ENCODE data around the gene AHRR.

GRCh38 chr5:481347-481746 is 159.8 kb downstream of the AHRR start:
- TF ChIP-seq CTCF (IDR thresholded peaks at IDR 0.05 in 2 of 3, conservative IDR thresholded peaks at IDR 0.05 in 1 of 3; ENCODE audit: control insufficient read depth in 2 of 3, extremely low read depth in 1 of 3, insufficient read depth in 1 of 3, low read depth in 3 of 3, low read length in 3 of 3) (no peak), CBFB (IDR thresholded peaks at IDR 0.05; ENCODE audit: low read depth) (no peak), EZH2 (IDR thresholded peaks at IDR 0.05; ENCODE audit: borderline replicate concordance, control insufficient read depth, low read depth, low read length) (no peak), RELA (IDR thresholded peaks at IDR 0.05; ENCODE audit: borderline replicate concordance, partially characterized antibody) (no peak), CBX5 (IDR thresholded peaks at IDR 0.05; ENCODE audit: low read depth) (no peak), FOXM1 (IDR thresholded peaks at IDR 0.05; ENCODE audit: low read depth, low read length) (no peak), USF1 (IDR thresholded peaks at IDR 0.05; ENCODE audit: borderline replicate concordance, extremely low read length, insufficient read depth, low read depth, low read length) (no peak), SIN3A (IDR thresholded peaks at IDR 0.05; ENCODE audit: low read depth, low read length) (no peak), CEBPB (IDR thresholded peaks at IDR 0.05; ENCODE audit: borderline replicate concordance in 1 of 2, low read depth in 2 of 2, low read length in 2 of 2) (no peak)

All from GM12878 (cell line).